NCI-H345 treated with DMSO at 0.1 percent for 48 hours (cell line): ENCODE results near the gene CACUL1.
A peak's percentile ranks its signal among the peaks of the same experiment; 100 is the strongest.

ENCODE experiments used
- DNase-seq: peaks from one replicate; lab custom pipeline; 2025; ENCODE audit not compliant: unreplicated experiment; lab: John Stamatoyannopoulos, UW

CACUL1 gene

GRCh38 chr10:118732245-118733165 lies 22.3 kb downstream of the CACUL1 start:
- DNase-seq: no peak

GRCh38 chr10:118730756-118731456 lies 23.9 kb downstream of the CACUL1 start:
- no peak for DNase-seq

DNA sequence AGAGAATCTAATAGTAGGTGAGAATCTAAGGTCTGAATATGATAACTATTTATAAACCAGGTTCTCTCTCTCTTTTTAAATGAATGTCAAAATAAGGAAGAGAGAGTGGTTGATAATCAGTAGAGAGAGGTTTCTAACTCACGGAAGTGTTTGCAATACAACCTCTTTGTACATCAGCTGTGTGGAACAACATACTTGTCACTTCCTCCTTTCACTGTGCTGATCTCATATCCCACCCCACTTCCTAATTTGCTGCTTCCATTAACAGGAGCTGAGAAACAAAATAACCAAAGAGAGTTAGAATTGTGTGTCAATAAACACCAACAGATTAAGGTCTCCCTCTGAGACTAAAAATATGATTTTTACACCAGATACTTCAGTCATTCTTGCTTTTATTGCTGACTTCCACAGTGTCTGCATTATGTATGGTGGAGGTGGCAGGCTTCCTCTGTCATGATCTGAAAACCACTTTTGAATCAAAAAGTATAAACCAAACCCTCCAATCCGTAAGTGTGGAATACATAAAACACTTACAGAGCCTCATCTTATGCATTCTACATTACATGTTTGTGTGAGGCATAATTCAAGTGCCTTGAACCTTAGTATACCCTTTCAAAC lies 25.0 kb downstream of the CACUL1 start:
- no peak for DNase-seq

- no peak for DNase-seq
These were observed 25.6 kb downstream of the CACUL1 start for GRCh38 chr10:118729200-118729599.

DNA sequence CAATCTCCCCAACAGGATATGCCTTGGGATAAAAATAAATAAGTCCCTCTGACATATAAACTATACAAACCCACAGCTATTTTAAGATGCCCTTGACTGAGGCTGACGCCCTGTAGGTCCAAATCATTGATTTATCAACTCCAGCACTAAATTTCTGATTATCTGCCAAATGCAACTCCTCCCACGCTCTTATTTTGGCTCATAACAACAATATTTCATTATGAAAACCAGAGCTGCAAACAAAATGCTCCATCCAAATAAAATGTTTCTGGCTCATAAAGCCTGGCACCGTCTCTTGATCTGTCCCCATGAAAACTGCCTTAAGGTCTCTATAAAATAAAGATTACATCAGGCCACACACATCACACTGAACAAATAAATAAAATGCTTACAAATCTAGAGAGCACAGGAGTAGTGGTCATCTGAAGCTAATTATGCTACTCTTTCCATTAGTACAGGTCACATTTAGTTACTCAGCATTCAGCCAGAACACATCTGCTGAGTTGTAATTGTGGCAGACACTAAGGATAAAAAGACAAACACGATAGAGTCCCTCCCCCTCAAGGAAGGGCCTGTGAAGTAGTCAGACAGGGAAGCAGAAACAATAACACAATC lies 28.8 kb downstream of the CACUL1 start:
- DNase-seq: no peak

DNA sequence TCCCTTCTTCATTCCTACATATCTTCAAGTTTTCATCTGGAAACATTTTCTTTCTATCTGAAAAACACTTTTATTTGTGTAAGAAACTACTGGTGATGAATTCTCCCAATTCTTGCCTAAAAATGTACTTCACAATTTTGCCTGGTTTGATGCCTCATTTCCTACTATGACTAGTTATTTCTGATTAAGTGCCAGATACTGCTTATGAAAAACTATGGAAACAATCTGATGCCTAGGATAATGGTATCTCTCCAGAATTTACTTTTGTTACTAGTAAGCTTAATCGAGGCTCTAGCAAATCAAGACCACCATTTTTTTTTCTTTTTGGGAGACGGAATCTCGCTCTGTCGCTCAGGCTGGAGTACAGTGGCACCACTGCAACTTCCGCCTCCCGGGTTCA lies 31.3 kb downstream of the CACUL1 start:
- no peak for DNase-seq

DNA sequence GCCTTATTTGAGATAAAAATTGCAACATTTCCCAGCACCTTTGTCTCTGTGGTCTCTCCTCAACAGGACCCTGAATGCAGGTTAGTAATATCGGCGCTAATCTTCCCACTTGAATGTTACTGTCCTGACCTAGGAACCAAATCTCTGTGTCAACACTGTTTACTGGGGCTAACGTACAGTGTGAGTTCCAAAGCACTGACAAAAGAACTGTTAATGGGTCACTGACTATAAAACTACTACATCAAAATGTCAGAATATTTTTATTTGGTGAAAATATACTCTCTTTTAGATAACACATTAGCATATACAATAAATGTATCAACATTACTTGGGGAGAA lies 33.3 kb downstream of the CACUL1 start:
- DNase-seq: no peak

GRCh38 chr10:118720685-118721538 lies 33.9 kb downstream of the CACUL1 start:
- peak; percentile 1 for DNase-seq

DNA sequence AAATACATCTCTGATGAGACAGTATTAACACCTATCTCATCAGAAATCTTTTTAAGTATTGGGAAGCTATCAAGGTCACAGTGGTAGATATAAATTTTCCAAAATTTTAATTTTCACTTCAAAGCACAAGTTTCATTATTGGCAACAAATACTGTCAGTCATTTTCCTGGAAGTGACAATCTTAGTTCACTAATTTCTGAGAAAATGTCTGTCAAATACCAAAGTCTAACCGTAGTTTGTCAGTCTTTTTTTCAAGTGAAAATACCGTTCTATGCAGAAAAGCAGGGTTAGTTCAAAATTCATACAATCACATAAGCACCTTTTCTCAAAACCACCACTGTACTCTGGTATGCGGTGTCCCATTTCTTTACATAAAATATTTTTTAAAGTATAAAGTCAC lies 40.4 kb downstream of the CACUL1 start:
- no peak for DNase-seq

GRCh38 chr10:118712930-118713634 lies 41.7 kb downstream of the CACUL1 start:
- no peak for DNase-seq

GRCh38 chr10:118712080-118712479 lies 42.7 kb downstream of the CACUL1 start:
- DNase-seq: no peak

- DNase-seq: no peak
These were observed 44.3 kb downstream of the CACUL1 start for GRCh38 chr10:118710487-118710886.

GRCh38 chr10:118708571-118708970 lies 46.2 kb downstream of the CACUL1 start:
- no peak for DNase-seq

DNA sequence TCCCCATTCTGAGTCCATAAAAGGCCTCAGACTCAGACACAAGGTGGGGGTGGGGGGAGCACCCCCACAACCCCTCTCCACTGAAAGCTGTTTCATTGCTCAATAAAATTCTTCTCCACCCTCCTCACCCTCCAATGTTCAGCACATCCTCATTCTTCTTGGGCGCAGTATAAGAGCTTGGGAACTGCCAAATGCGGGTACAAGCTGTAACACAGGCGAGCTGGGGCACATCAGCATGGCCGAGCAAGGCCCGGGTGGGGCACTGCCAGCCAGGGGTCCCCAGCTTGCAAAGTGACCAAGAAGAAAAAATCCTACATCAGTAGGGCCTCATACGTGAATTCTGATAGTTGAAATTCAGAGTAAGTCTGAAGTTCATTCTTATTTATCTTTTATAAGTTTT lies 50.1 kb downstream of the CACUL1 start:
- no peak for DNase-seq

DNA sequence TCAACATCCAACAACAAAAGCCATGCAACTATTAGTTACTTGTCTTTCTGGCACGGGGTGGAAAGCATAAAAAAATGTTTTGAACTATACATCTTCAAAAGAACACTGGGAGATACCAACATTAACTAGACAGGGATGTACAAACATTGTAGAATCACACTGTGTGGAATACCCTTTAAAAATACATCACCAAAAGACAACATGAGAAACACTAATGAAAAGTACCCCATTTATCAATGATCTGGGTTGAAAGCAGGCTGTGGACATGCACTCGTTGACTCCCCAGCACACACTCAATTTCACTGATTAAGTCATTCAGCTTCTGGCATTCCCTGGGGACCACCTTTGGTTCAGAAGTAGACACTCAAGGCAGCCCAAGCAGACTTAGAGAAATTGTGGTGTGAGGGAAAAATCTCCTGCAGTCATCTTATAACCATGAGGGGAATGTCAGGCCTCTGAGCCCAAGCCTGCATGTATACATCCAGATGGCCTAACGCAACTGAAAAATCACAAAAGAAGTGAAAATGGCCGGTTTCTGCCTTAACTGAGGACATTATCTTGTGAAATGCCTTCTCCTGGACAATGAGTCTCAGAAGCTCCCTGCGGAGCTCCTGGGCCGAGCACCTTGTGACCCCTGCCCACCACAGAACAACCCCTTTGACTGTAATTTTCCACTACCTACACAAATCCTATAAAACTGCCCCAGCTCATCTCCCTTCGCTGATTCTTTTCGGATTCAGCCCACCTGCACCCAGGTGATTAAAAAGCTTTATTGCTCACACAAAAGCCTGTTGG lies 53.0 kb downstream of the CACUL1 start:
- DNase-seq: no peak

- DNase-seq: no peak
These were observed 56.3 kb downstream of the CACUL1 start for GRCh38 chr10:118698421-118698820.

DNA sequence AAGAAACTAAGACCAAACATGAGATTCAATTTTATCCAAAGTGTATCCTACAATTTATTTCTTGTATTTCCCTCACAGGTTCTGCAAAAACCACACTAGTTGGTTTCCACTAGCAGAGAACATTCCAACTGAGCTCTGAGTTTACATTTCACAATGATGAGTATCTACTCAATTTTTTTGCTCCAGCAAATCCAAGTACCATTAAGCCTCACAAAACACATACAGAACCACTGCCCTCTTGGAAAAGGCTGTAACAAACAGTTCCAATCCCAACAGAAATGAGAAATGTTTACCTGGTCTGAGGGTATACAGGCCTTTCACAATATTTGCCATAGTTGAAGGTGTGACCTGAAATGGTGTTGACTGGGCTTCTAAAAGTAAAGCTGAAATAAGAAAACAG lies 59.9 kb downstream of the CACUL1 start:
- DNase-seq: no peak

DNA sequence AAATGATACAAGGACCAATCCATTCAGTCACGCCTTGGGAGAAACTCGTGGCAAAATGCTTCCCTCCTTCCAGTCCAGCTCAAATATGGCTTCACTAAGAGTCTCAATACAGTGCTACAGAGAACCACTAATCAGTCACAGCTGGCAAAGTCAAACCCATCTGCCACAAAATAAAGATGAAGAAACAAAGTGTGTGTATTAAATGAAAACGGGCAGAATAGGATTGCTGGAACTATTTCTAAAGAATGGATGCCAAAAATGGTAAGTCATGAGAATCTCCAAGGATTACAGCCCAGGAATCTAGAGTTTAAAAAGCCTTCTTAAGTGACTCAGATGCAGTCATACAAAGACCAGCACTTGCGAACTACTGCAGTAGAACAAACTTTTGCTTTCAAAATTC lies 61.9 kb downstream of the CACUL1 start:
- DNase-seq: no peak
